Measurements from ENCODE around the gene RNF103. TPM values are rescaled to one million over a fixed set of nuclear protein-coding genes. Genes with fewer than 3 reads are reported as not detected.

The RNF103 gene
- total and polyA plus RNA-seq, 4 donors, result 15.4 to 38.2 (median 19.4) TPM

GRCh38 chr2:86648681-86649080 lies 25.0 kb upstream of the RNF103 start:
- H3K36me3 ChIP-seq (ENCODE audit: control insufficient read depth in 4 of 4, insufficient read depth in 3 of 4, low read depth in 1 of 4, low read length in 3 of 4), result no peaks in the 10 kb centered on the region
- 77% methylated on average over 2 of the region's 2 CpGs for WGBS
- no peak for DNase-seq (ENCODE audit: low spot score)
- peaks cover 2 to 7% (median 5%) of the 10 kb centered on the region in 4 donors for H3K4me1 ChIP-seq (ENCODE audit: control insufficient read depth in 4 of 4, insufficient read depth in 4 of 4, low read length in 3 of 4)
- no peaks in the 10 kb centered on the region for H3K27me3 ChIP-seq (ENCODE audit: control insufficient read depth in 4 of 4, insufficient read depth in 4 of 4, low read length in 3 of 4)
- peak overlapping the region; percentile 64 to 77 for H3K27ac ChIP-seq (ENCODE audit: low read depth in 1 of 2, low read length in 2 of 2)
- no peak overlapping the region for H3K9ac ChIP-seq (ENCODE audit: low read depth in 1 of 2, low read length in 2 of 2)
- TF ChIP-seq, protein P1, sequence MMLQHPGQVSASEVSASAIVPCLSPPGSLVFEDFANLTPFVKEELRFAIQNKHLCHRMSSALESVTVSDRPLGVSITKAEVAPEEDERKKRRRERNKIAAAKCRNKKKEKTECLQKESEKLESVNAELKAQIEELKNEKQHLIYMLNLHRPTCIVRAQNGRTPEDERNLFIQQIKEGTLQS (IDR thresholded peaks at IDR 0.05), result no peak
- TF ChIP-seq NR2F2 (IDR thresholded peaks at IDR 0.05) (no peak), TAF1 (conservative IDR thresholded peaks at IDR 0.05) (no peak), JUND (IDR thresholded peaks at IDR 0.05) (no peak), EGR1 (IDR thresholded peaks at IDR 0.05; ENCODE audit: low read depth in 2 of 2) (no peak), YY1 (IDR thresholded peaks at IDR 0.05) (no peak), MAX (IDR thresholded peaks at IDR 0.05) (no peak), FOXA1 (IDR thresholded peaks at IDR 0.05) (no peak), HNF4G (IDR thresholded peaks at IDR 0.05) (no peak), SP1 (IDR thresholded peaks at IDR 0.05) (no peak), GABPA (IDR thresholded peaks at IDR 0.05 in 1 of 2, conservative IDR thresholded peaks at IDR 0.05 in 1 of 2) (no peak), FOXA2 (IDR thresholded peaks at IDR 0.05) (no peak)
- TF ChIP-seq, protein P2, sequence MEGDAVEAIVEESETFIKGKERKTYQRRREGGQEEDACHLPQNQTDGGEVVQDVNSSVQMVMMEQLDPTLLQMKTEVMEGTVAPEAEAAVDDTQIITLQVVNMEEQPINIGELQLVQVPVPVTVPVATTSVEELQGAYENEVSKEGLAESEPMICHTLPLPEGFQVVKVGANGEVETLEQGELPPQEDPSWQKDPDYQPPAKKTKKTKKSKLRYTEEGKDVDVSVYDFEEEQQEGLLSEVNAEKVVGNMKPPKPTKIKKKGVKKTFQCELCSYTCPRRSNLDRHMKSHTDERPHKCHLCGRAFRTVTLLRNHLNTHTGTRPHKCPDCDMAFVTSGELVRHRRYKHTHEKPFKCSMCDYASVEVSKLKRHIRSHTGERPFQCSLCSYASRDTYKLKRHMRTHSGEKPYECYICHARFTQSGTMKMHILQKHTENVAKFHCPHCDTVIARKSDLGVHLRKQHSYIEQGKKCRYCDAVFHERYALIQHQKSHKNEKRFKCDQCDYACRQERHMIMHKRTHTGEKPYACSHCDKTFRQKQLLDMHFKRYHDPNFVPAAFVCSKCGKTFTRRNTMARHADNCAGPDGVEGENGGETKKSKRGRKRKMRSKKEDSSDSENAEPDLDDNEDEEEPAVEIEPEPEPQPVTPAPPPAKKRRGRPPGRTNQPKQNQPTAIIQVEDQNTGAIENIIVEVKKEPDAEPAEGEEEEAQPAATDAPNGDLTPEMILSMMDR (IDR thresholded peaks at IDR 0.05; ENCODE audit: low read depth, low read length, missing input control), result no peak
- H3K4me3 ChIP-seq (ENCODE audit: low read depth in 1 of 3, low read length in 3 of 3), result no peak overlapping the region
- no peaks in the 10 kb centered on the region for H3K9me3 ChIP-seq (ENCODE audit: control insufficient read depth in 4 of 4, low read length in 3 of 4)

GRCh38 chr2:86646865-86647264 lies 23.2 kb upstream of the RNF103 start:
- H3K9ac ChIP-seq (ENCODE audit: low read depth in 1 of 2, low read length in 2 of 2), result no peak overlapping the region
- DNase-seq (ENCODE audit: low spot score), result no peak
- no peaks in the 10 kb centered on the region for H3K9me3 ChIP-seq (ENCODE audit: control insufficient read depth in 4 of 4, low read length in 3 of 4)
- no peak for TF ChIP-seq HNF4G (IDR thresholded peaks at IDR 0.05)
- TF ChIP-seq EGR1 (IDR thresholded peaks at IDR 0.05; ENCODE audit: low read depth in 2 of 2), result no peak
- TF ChIP-seq TAF1 (conservative IDR thresholded peaks at IDR 0.05), result no peak
- TF ChIP-seq FOXA2 (IDR thresholded peaks at IDR 0.05), result no peak
- TF ChIP-seq RAD21 (IDR thresholded peaks at IDR 0.05), result no peak
- no peak for TF ChIP-seq NR2F2 (IDR thresholded peaks at IDR 0.05)
- TF ChIP-seq SP1 (IDR thresholded peaks at IDR 0.05), result no peak
- peaks cover 2 to 7% (median 5%) of the 10 kb centered on the region in 4 donors for H3K4me1 ChIP-seq (ENCODE audit: control insufficient read depth in 4 of 4, insufficient read depth in 4 of 4, low read length in 3 of 4)
- H3K27ac ChIP-seq (ENCODE audit: low read depth in 1 of 2, low read length in 2 of 2), result no peak overlapping the region
- WGBS, result 97% methylated on average over 1 of the region's 1 CpG
- H3K4me3 ChIP-seq (ENCODE audit: low read depth in 1 of 3, low read length in 3 of 3), result no peak overlapping the region
- no peaks in the 10 kb centered on the region for H3K27me3 ChIP-seq (ENCODE audit: control insufficient read depth in 4 of 4, insufficient read depth in 4 of 4, low read length in 3 of 4)
- no peaks in the 10 kb centered on the region for H3K36me3 ChIP-seq (ENCODE audit: control insufficient read depth in 4 of 4, insufficient read depth in 3 of 4, low read depth in 1 of 4, low read length in 3 of 4)

- no peaks in the 10 kb centered on the region for H3K27me3 ChIP-seq (ENCODE audit: control insufficient read depth in 4 of 4, insufficient read depth in 4 of 4, low read length in 3 of 4)
- peaks cover 2 to 7% (median 5%) of the 10 kb centered on the region in 4 donors for H3K4me1 ChIP-seq (ENCODE audit: control insufficient read depth in 4 of 4, insufficient read depth in 4 of 4, low read length in 3 of 4)
- H3K36me3 ChIP-seq (ENCODE audit: control insufficient read depth in 4 of 4, insufficient read depth in 3 of 4, low read depth in 1 of 4, low read length in 3 of 4), result no peaks in the 10 kb centered on the region
- no peaks in the 10 kb centered on the region for H3K9me3 ChIP-seq (ENCODE audit: control insufficient read depth in 4 of 4, low read length in 3 of 4)
- 96% methylated on average over 4 of the region's 4 CpGs for WGBS
- TF ChIP-seq FOXA2 (IDR thresholded peaks at IDR 0.05) (no peak), GABPA (IDR thresholded peaks at IDR 0.05 in 1 of 2, conservative IDR thresholded peaks at IDR 0.05 in 1 of 2) (no peak), NR2F2 (IDR thresholded peaks at IDR 0.05) (no peak)
- TF ChIP-seq, protein P2 (IDR thresholded peaks at IDR 0.05; ENCODE audit: low read depth, low read length, missing input control), result no peak
- DNase-seq (ENCODE audit: low spot score), result no peak
- no peak overlapping the region for H3K4me3 ChIP-seq (ENCODE audit: low read depth in 1 of 3, low read length in 3 of 3)
- no peak overlapping the region for H3K9ac ChIP-seq (ENCODE audit: low read depth in 1 of 2, low read length in 2 of 2)
- no peak overlapping the region for H3K27ac ChIP-seq (ENCODE audit: low read depth in 1 of 2, low read length in 2 of 2)
Observed at GRCh38 chr2:86646329-86646728, 22.7 kb upstream of the RNF103 start.

Measured in liver (tissue), 9 donors.